ENCODE measurements around the gene AGER.
"Not testable (repeated sequence)": the region's sequence is repeated elsewhere in the genome, so short reads cannot be mapped to it uniquely, and the experiment has no call there.

The AGER gene

DNA sequence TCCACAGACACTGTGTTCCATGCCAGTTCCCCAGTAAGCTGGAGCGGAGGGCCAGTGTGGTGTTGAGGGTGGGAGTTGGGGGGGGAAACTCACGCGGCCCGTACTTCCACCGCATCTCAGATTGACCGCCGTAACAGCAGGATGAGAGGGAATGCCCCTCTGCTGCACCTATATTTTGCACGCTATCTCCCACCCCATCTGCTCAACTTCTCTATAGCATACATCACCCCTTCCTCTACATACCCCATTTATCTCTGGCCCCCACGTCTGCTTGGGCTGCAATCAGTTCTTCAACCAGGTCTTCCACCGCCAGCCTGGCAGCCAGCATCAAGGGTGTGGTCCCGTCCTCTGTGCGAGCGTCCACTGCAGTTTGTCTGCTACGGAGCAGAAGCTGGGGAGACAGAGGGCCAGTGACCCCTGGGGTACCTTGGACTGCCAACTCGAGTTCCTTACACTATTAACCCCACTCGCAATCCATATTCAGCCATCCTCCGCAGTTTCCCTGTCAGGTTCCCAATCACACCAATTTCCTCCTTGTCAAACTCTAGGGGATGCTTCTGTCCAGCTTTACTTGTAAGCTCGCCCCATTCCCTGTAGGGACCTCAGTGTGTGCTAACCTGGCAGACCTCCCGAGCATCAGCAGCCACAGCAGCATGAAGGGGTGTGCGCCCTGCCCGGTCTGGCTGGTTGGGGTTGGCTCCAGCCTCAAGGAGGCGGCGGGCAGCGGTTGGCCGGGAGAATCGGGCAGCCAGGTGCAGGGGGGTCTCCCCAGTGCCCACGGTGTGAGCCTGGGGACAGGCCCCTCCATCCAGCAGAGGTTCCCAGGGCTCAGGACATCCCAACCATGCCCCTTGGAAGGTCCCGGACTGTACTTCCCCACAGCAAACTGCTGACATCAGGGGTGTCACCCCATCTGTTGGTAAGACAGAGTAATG, 12.9 kb upstream of the AGER start:
- Histone ChIP-seq H3K9ac (ENCODE audit: low read depth, low read length) (peak overlapping the region; percentile 100), H3K27ac (ENCODE audit: low read length) (peak overlapping the region; percentile 100), H3K9me3 (ENCODE audit: insufficient read depth, low read depth, low read length) (no peaks in the 10 kb centered on the region), H3K4me3 (ENCODE audit: low read length) (peak overlapping the region; percentile 99), H3K4me1 (ENCODE audit: insufficient read depth, low read length) (peaks cover 17% of the 10 kb centered on the region; the same call in 1 of the 2 replicates), H3K36me3 (ENCODE audit: insufficient read depth, low read depth, low read length) (no peaks in the 10 kb centered on the region), H3K27me3 (ENCODE audit: insufficient read depth, low read length) (no peaks in the 10 kb centered on the region)

GRCh38 chr6:32195902-32196681, 12.0 kb upstream of the AGER start:
- H3K4me1 ChIP-seq (ENCODE audit: insufficient read depth, low read length): peaks cover 20% of the 10 kb centered on the region; the same call in 1 of the 2 replicates
- peak overlapping the region; percentile 100 for H3K27ac ChIP-seq (ENCODE audit: low read length)
- peak overlapping the region; percentile 99 for H3K4me3 ChIP-seq (ENCODE audit: low read length)
- H3K36me3 ChIP-seq (ENCODE audit: insufficient read depth, low read depth, low read length): no peaks in the 10 kb centered on the region
- no peaks in the 10 kb centered on the region for H3K9me3 ChIP-seq (ENCODE audit: insufficient read depth, low read depth, low read length)
- H3K27me3 ChIP-seq (ENCODE audit: insufficient read depth, low read length): no peaks in the 10 kb centered on the region
- peak overlapping the region; percentile 100 for H3K9ac ChIP-seq (ENCODE audit: low read depth, low read length)

DNA sequence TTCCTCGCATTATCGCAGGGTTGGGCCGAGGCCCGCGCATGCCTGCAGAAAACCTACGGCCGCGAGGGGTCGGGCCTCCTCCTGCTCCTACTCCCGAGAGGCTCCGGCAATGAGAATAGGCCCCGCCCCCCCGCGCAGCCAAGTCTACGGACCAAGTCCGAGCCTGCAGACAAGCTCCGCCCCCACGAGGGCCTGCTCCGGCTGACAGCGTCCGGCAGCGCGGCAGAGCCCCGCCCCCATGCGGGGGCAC, 11.5 kb upstream of the AGER start:
- Histone ChIP-seq H3K9ac (ENCODE audit: low read depth, low read length) (peak overlapping the region; percentile 100; the same call in 1 of the 2 replicates), H3K4me1 (ENCODE audit: insufficient read depth, low read length) (peaks cover 24% of the 10 kb centered on the region; the same call in 1 of the 2 replicates), H3K36me3 (ENCODE audit: insufficient read depth, low read depth, low read length) (no peaks in the 10 kb centered on the region), H3K27ac (ENCODE audit: low read length) (no peak overlapping the region), H3K4me3 (ENCODE audit: low read length) (peak overlapping the region; percentile 99; the same call in 1 of the 2 replicates), H3K27me3 (ENCODE audit: insufficient read depth, low read length) (no peaks in the 10 kb centered on the region), H3K9me3 (ENCODE audit: insufficient read depth, low read depth, low read length) (no peaks in the 10 kb centered on the region)

DNA sequence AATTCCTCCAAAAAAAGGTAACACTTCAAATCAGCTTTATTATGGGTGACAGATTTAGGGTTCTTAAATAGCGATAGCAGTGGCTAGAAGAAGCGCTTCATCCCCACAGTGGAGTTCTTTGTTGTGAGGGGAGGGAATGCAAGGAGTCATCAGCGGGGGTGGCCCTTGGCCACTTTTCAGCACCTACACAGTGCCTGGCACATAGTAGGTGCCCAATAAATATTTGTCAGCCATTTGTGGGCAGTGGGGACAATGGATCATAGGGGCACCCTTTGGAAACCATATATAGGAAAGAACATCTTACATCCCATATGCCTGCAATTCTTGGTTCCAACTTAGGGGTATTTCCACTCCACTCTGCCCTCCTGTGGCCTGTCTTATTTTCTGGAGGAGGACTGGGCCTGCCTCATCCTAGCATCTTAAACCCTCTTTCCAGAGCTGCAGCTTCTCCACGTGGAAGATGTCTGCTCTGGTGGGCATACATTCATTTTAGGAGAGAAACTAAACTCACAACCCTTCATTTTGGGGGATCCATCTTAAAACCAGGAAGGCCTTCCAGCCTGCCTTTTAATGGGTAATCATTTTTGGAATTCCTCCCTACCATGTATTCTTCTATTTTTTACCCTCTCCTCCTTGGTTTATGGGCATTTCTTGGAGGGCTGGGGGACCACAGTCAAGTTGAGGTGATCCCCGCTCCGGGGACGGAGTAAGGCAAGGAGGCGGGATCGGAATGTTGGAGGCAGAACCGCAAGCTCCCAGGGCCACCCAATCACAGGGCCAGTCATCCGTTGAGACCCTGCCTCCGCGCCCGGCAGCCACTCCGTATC, 11.0 kb upstream of the AGER start:
- no peaks in the 10 kb centered on the region for H3K36me3 ChIP-seq (ENCODE audit: insufficient read depth, low read depth, low read length)
- H3K4me3 ChIP-seq (ENCODE audit: low read length): peak overlapping the region; percentile 83
- peak overlapping the region; percentile 96; the same call in 1 of the 2 replicates for H3K9ac ChIP-seq (ENCODE audit: low read depth, low read length)
- H3K27me3 ChIP-seq (ENCODE audit: insufficient read depth, low read length): no peaks in the 10 kb centered on the region
- peak overlapping the region; percentile 95 for H3K27ac ChIP-seq (ENCODE audit: low read length)
- peaks cover 24% of the 10 kb centered on the region; the same call in 1 of the 2 replicates for H3K4me1 ChIP-seq (ENCODE audit: insufficient read depth, low read length)
- H3K9me3 ChIP-seq (ENCODE audit: insufficient read depth, low read depth, low read length): no peaks in the 10 kb centered on the region

GRCh38 chr6:32194388-32194787, 10.3 kb upstream of the AGER start:
- H3K4me3 ChIP-seq (ENCODE audit: low read length): peak overlapping the region; percentile 83; the same call in 1 of the 2 replicates
- no peaks in the 10 kb centered on the region for H3K36me3 ChIP-seq (ENCODE audit: insufficient read depth, low read depth, low read length)
- H3K9me3 ChIP-seq (ENCODE audit: insufficient read depth, low read depth, low read length): no peaks in the 10 kb centered on the region
- peaks cover 24% of the 10 kb centered on the region; the same call in 1 of the 2 replicates for H3K4me1 ChIP-seq (ENCODE audit: insufficient read depth, low read length)
- H3K27me3 ChIP-seq (ENCODE audit: insufficient read depth, low read length): no peaks in the 10 kb centered on the region
- no peak overlapping the region for H3K27ac ChIP-seq (ENCODE audit: low read length)
- peak overlapping the region; percentile 96; the same call in 1 of the 2 replicates for H3K9ac ChIP-seq (ENCODE audit: low read depth, low read length)

- peaks cover 28% of the 10 kb centered on the region; the same call in 1 of the 2 replicates for H3K4me1 ChIP-seq (ENCODE audit: insufficient read depth, low read length)
- peak overlapping the region; percentile 10; the same call in 1 of the 2 replicates for H3K4me3 ChIP-seq (ENCODE audit: low read length)
- not testable (repeated sequence) for H3K9me3 ChIP-seq (ENCODE audit: insufficient read depth, low read depth, low read length); H3K27ac ChIP-seq (ENCODE audit: low read length); H3K27me3 ChIP-seq (ENCODE audit: insufficient read depth, low read length); H3K36me3 ChIP-seq (ENCODE audit: insufficient read depth, low read depth, low read length)
- peak overlapping the region; percentile 29; the same call in 1 of the 2 replicates for H3K9ac ChIP-seq (ENCODE audit: low read depth, low read length)
These were observed 9.0 kb upstream of the AGER start for GRCh38 chr6:32193096-32193495.

- Histone ChIP-seq H3K9ac (ENCODE audit: low read depth, low read length) (peak within 1 kb of the TSS; percentile 29; the same call in 1 of the 2 replicates), H3K4me1 (ENCODE audit: insufficient read depth, low read length) (peaks cover 28% of the 10 kb centered on the region; the same call in 1 of the 2 replicates), H3K9me3 (ENCODE audit: insufficient read depth, low read depth, low read length) (no peaks in the 10 kb centered on the region), H3K27ac (ENCODE audit: low read length) (no peak within 1 kb of the TSS), H3K36me3 (ENCODE audit: insufficient read depth, low read depth, low read length) (peaks cover 4% of the 10 kb centered on the region), H3K4me3 (ENCODE audit: low read length) (peak within 1 kb of the TSS; percentile 10; the same call in 1 of the 2 replicates), H3K27me3 (ENCODE audit: insufficient read depth, low read length) (no peaks in the 10 kb centered on the region)
These were observed 8.6 kb upstream of the AGER start, which contains the start of gene GPSM3 for GRCh38 chr6:32192608-32193039. Gene GPSM3, minus strand, starts transcription at chr6:32192643. Its CDS starts 130 bp downstream, at chr6:32192513.

- Histone ChIP-seq H3K9ac (ENCODE audit: low read depth, low read length) (no peak overlapping the region; the same call in 1 of the 2 replicates), H3K4me1 (ENCODE audit: insufficient read depth, low read length) (peaks cover 26% of the 10 kb centered on the region; the same call in 1 of the 2 replicates), H3K9me3 (ENCODE audit: insufficient read depth, low read depth, low read length) (no peaks in the 10 kb centered on the region), H3K36me3 (ENCODE audit: insufficient read depth, low read depth, low read length) (peaks cover 10% of the 10 kb centered on the region), H3K27me3 (ENCODE audit: insufficient read depth, low read length) (no peaks in the 10 kb centered on the region), H3K27ac (ENCODE audit: low read length) (no peak overlapping the region), H3K4me3 (ENCODE audit: low read length) (no peak overlapping the region)
These were observed 7.9 kb upstream of the AGER start for GRCh38 chr6:32191696-32192607.

DNA sequence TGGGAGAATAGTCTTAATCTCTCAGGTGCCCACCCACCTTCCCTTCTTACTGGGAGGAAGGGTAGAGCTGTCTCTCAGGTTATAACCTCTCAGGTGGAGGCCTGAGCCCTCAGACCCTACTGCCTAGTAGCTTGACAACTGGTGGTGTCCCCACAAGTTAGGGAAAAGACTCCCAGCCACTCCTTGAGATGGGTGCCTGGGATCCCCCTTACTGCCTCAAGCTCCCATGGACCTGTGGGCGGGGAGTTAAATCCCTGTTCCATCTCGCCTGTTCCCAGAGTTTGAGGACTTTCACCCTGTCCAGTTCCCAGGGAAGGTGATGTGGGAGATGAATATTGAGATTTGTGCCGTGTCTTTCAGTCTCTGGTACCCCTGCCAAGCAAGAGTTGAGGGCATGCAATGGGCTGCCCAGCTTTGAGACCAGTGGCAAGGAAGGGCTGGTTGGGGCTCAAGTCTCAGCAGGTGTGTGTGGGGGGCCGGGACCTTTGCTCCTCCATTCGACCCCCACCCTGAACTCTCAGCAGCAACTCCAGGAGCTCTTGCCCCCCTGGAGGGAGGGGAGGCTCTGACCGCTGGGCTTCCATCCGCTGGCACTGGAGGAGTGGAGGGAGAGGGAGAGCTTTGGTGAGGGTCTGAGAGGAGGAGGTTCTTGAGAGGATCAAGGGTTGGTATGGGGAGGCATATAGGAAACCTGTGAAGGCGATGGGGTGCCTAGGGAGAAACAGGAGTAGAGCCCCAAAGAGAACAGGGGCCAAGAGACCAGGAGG, 7.0 kb upstream of the AGER start:
- no peaks in the 10 kb centered on the region for H3K9me3 ChIP-seq (ENCODE audit: insufficient read depth, low read depth, low read length)
- H3K27ac ChIP-seq (ENCODE audit: low read length): peak overlapping the region; percentile 90
- H3K4me1 ChIP-seq (ENCODE audit: insufficient read depth, low read length): peaks cover 23% of the 10 kb centered on the region; the same call in 1 of the 2 replicates
- no peak overlapping the region for H3K4me3 ChIP-seq (ENCODE audit: low read length)
- H3K36me3 ChIP-seq (ENCODE audit: insufficient read depth, low read depth, low read length): peaks cover 19% of the 10 kb centered on the region
- no peak overlapping the region; the same call in 1 of the 2 replicates for H3K9ac ChIP-seq (ENCODE audit: low read depth, low read length)
- H3K27me3 ChIP-seq (ENCODE audit: insufficient read depth, low read length): no peaks in the 10 kb centered on the region

All from iPS-20b (cell line).